Activated naive CD8-positive, alpha-beta T cell treated with anti-CD3 and anti-CD28 coated beads, Interleukin-2, amount 50 U/mL, for 16 hours (primary cell): ENCODE results near the gene DUSP9.

Source experiments
- DNase-seq: peaks from one replicate; pipeline ENCODE4 v3.0.0-alpha.2; 2020; ENCODE audit warnings: low read depth, low spot score

The DUSP9 gene

GRCh38 chrX:153635788-153636668, 11.0 kb upstream of the DUSP9 start:
- DNase-seq, result no peak

GRCh38 chrX:153636716-153637115, 10.3 kb upstream of the DUSP9 start:
- DNase-seq, result no peak

GRCh38 chrX:153637121-153638040, 9.6 kb upstream of the DUSP9 start:
- no peak for DNase-seq

- no peak for DNase-seq
These were observed 9.0 kb upstream of the DUSP9 start for GRCh38 chrX:153638041-153638371.

- DNase-seq, result no peak
These were observed 8.4 kb upstream of the DUSP9 start for GRCh38 chrX:153638436-153639176.

- DNase-seq, result no peak
These were observed 7.6 kb upstream of the DUSP9 start for GRCh38 chrX:153639177-153640044.

- DNase-seq, result no peak
These were observed 6.8 kb upstream of the DUSP9 start for GRCh38 chrX:153640045-153640686.

GRCh38 chrX:153640736-153641575, 6.0 kb upstream of the DUSP9 start:
- DNase-seq, result no peak

- DNase-seq, result no peak
These were observed 5.4 kb upstream of the DUSP9 start for GRCh38 chrX:153641627-153642026.

- no peak for DNase-seq
These were observed 4.8 kb upstream of the DUSP9 start for GRCh38 chrX:153642051-153642654.

- DNase-seq, result no peak
These were observed 4.2 kb upstream of the DUSP9 start for GRCh38 chrX:153642655-153643430.

- DNase-seq, result no peak
These were observed 3.3 kb upstream of the DUSP9 start for GRCh38 chrX:153643431-153644351.

- no peak for DNase-seq
These were observed 2.5 kb upstream of the DUSP9 start for GRCh38 chrX:153644356-153645125.

- no peak for DNase-seq
These were observed 1.9 kb upstream of the DUSP9 start for GRCh38 chrX:153645151-153645550.

GRCh38 chrX:153645921-153646488, 998 bp upstream of the DUSP9 start:
- no peak for DNase-seq
